Keratinocyte (primary cell): ENCODE results near the gene CCT8. TPM values are rescaled to one million over a fixed set of nuclear protein-coding genes. Genes with fewer than 3 reads are reported as not detected.

Source experiments
- DNase-seq: peaks from one replicate; pipeline ENCODE4 v3.0.0-alpha.2; 2011; ENCODE audit warnings: low read depth, missing footprints, low spot score
- FAIRE-seq: peaks from 2 replicates; lab custom pipeline; 2011; peaks lifted over from hg19 to GRCh38; lab: Jason Lieb, UNC
- H2AFZ ChIP-seq: 2 replicates; pipeline ENCODE4 v1.6.0; 2012; ENCODE audit warnings: low read length, control low read depth, inconsistent platforms; ENCODE audit not compliant: control insufficient read depth
- H3K27ac ChIP-seq: 2 replicates; pipeline ENCODE4 v1.5.1; 2011; ENCODE audit warnings: low read length; ENCODE audit not compliant: control insufficient read depth, insufficient read depth
- H3K27me3 ChIP-seq: 3 replicates; pipeline ENCODE4 v1.6.0; 2011; ENCODE audit warnings: low read length; ENCODE audit not compliant: control insufficient read depth, insufficient read depth; ENCODE audit errors: extremely low read depth
- H3K36me3 ChIP-seq, 2 experiments: 2 replicates in 1 of 2; 3 replicates in 1 of 2; pipeline ENCODE4 v1.5.1; 2011; ENCODE audit warnings: low read length in 2 of 2, mild to moderate bottlenecking in 1 of 2; ENCODE audit not compliant: control insufficient read depth in 2 of 2, insufficient read depth in 2 of 2; ENCODE audit errors: extremely low read depth in 1 of 2
- H3K4me1 ChIP-seq: 3 replicates; pipeline ENCODE4 v1.5.1; 2011; ENCODE audit warnings: low read length; ENCODE audit not compliant: control insufficient read depth, insufficient read depth; ENCODE audit errors: extremely low read depth
- H3K4me2 ChIP-seq: 3 replicates; pipeline ENCODE4 v1.6.0; 2011; ENCODE audit warnings: low read depth, low read length; ENCODE audit not compliant: control insufficient read depth, insufficient read depth; ENCODE audit errors: extremely low read depth
- H3K4me3 ChIP-seq, 3 experiments: fragments of 200-600 bp in 1 of 3; sonication (generic) in 1 of 3; 2 replicates in 2 of 3; 3 replicates in 1 of 3; pipeline ENCODE4 v1.5.1; 2011 to 2016; ENCODE audit warnings: low read length in 3 of 3, mild to moderate bottlenecking in 3 of 3, control low read depth in 2 of 3, inconsistent platforms in 1 of 3, low read depth in 1 of 3, mixed read lengths in 1 of 3, mixed run types in 1 of 3, moderate library complexity in 1 of 3; ENCODE audit not compliant: control insufficient read depth in 2 of 3, insufficient read depth in 2 of 3; ENCODE audit errors: extremely low read depth in 1 of 3
- H3K79me2 ChIP-seq: 2 replicates; pipeline ENCODE4 v1.6.0; 2012; ENCODE audit warnings: low read length; ENCODE audit not compliant: control insufficient read depth, insufficient read depth
- H3K9ac ChIP-seq: 3 replicates; pipeline ENCODE4 v1.6.0; 2011; ENCODE audit warnings: low read length; ENCODE audit not compliant: control insufficient read depth, insufficient read depth; ENCODE audit errors: extremely low read depth
- H3K9me1 ChIP-seq: 3 replicates; pipeline ENCODE4 v1.6.0; 2011; ENCODE audit warnings: low read length; ENCODE audit not compliant: control insufficient read depth, insufficient read depth; ENCODE audit errors: extremely low read depth
- H3K9me3 ChIP-seq: 2 replicates; pipeline ENCODE4 v1.5.1; 2012; ENCODE audit warnings: low read depth, low read length; ENCODE audit not compliant: control insufficient read depth
- H4K20me1 ChIP-seq: 3 replicates; pipeline ENCODE4 v1.6.0; 2011; ENCODE audit warnings: low read length; ENCODE audit not compliant: control insufficient read depth, insufficient read depth; ENCODE audit errors: extremely low read depth
- EZH2 ChIP-seq: IDR thresholded peaks from one replicate; pipeline ENCODE4 v1.6.1; 2012; ENCODE audit warnings: inconsistent platforms, mild to moderate bottlenecking, low read length, moderate library complexity
- dilution Hi-C: fragments of 300-500 bp; cut with MboI; formaldehyde crosslinking; loops from one replicate; pipeline ENCODE4 v1.7.0; 2020; ENCODE audit warnings: low sequenced_read_pairs; ENCODE audit not compliant: extremely low pct_ligation_motif_present
- polyA plus RNA-seq, 5 experiments: library from polyadenylated mRNA; depleted of rRNA in 3 of 5; stranded (reverse) in 3 of 5; stranded (forward) in 1 of 5; unstranded in 1 of 5; fragments of >200 nt; gene quantifications; 1 replicate in 1 of 5; 2 replicates in 3 of 5; 3 replicates in 1 of 5; pipeline versions ENCODE4 v1.2.1 to v1.2.3, GENCODE V29; 2011 to 2012; ENCODE audit warnings: missing spikeins in 2 of 5, low read depth in 1 of 5, low replicate concordance in 1 of 5
- TF ChIP-seq, protein P1 (sequence below), 3 experiments: IDR thresholded peaks in 1 of 3; conservative IDR thresholded peaks in 1 of 3; optimal IDR thresholded peaks in 1 of 3; 2 replicates in 2 of 3; 3 replicates in 1 of 3; pipeline versions ENCODE3 to v1.5.1; 2011; ENCODE audit warnings: low read length in 3 of 3, mild to moderate bottlenecking in 3 of 3, moderate library complexity in 2 of 3, control low read depth in 1 of 3, inconsistent platforms in 1 of 3; ENCODE audit not compliant: insufficient read depth in 2 of 3; ENCODE audit errors: extremely low read depth in 1 of 3

The CCT8 gene
- polyA plus RNA-seq, 1 donor (not counting 4 experiments of a cell fraction or from before 2014, with no cell fraction given): 281 TPM

DNA sequence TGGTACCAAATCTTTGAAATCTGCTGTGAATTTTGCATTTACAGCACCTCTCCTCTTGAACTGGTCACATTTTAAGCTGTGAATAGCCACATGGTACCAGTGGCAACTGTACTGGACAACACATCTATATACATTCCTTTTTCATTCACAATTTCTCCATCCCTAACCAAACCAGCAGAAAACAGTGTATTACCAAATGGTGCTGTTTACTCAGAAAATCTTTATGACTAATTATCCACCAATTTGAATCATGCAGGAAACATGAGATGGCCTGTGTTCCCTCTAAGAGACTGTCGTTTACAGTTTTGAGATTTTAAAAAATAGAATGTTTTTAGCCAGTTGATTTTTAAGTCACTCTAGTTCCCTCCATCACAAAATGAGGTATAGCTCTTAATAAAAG is 17.6 kb upstream of the CCT8 start:
- FAIRE-seq (no peak), DNase-seq (no peak)
- Histone ChIP-seq H3K9me1 (no peaks in the 10 kb centered on the region), H4K20me1 (no peaks in the 10 kb centered on the region), H3K27ac (peak overlapping the region; percentile 55), H3K4me2 (peak overlapping the region; percentile 58), H2AFZ (peak overlapping the region; percentile 32), H3K4me3 (peak overlapping the region in 1 of 3 experiments; percentile 43), H3K4me1 (peaks cover 21% of the 10 kb centered on the region), H3K9me3 (no peaks in the 10 kb centered on the region), H3K9ac (no peak overlapping the region), H3K79me2 (no peaks in the 10 kb centered on the region), H3K27me3 (no peaks in the 10 kb centered on the region), H3K36me3 (no peaks in the 10 kb centered on the region)
- dilution Hi-C loops: no loop called here
- TF ChIP-seq EZH2: no peak
- TF ChIP-seq, protein P1, sequence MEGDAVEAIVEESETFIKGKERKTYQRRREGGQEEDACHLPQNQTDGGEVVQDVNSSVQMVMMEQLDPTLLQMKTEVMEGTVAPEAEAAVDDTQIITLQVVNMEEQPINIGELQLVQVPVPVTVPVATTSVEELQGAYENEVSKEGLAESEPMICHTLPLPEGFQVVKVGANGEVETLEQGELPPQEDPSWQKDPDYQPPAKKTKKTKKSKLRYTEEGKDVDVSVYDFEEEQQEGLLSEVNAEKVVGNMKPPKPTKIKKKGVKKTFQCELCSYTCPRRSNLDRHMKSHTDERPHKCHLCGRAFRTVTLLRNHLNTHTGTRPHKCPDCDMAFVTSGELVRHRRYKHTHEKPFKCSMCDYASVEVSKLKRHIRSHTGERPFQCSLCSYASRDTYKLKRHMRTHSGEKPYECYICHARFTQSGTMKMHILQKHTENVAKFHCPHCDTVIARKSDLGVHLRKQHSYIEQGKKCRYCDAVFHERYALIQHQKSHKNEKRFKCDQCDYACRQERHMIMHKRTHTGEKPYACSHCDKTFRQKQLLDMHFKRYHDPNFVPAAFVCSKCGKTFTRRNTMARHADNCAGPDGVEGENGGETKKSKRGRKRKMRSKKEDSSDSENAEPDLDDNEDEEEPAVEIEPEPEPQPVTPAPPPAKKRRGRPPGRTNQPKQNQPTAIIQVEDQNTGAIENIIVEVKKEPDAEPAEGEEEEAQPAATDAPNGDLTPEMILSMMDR (optimal IDR thresholded peaks at IDR 0.05 in 1 of 3, IDR thresholded peaks at IDR 0.05 in 1 of 3, conservative IDR thresholded peaks at IDR 0.05 in 1 of 3; ENCODE audit: extremely low read depth in 1 of 3, insufficient read depth in 2 of 3, low read length in 3 of 3): no peak

DNA sequence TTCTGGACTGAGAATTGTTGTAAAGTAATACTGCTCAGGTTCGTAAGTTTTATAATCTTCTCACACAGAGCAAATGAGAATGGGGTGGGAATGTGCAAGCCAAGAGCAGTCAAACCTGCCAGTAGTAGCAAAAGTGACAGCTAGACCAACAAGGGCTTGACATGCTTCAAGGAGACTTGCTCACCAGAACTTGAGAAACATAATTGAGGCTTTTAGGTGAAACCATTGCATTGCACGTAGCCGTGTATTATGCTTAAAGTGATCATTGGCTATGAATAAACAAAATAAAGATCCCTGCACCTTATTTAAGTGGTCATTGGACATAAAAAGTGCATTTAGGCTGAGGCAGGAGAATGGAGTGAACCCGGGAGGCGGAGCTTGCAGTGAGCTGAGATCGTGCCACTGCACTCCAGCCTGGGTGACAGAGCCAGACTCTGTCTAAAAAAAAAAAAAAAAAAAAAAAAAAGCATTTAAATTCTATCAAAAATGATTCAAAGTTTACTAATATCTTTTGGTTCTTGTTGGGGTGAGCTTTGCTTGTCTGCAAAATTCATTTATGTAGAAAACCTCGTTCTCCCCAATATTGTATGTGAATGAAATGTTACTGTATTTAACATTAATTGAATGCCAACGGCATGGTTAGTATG is 11.8 kb upstream of the CCT8 start:
- no peaks in the 10 kb centered on the region for H3K36me3 ChIP-seq
- H3K27me3 ChIP-seq: no peaks in the 10 kb centered on the region
- H3K4me3 ChIP-seq: no peak overlapping the region
- no peaks in the 10 kb centered on the region for H4K20me1 ChIP-seq
- dilution Hi-C loops: no loop called here
- no peaks in the 10 kb centered on the region for H3K9me3 ChIP-seq
- FAIRE-seq (no peak), DNase-seq (no peak)
- TF ChIP-seq, protein P1 (optimal IDR thresholded peaks at IDR 0.05 in 1 of 3, IDR thresholded peaks at IDR 0.05 in 1 of 3, conservative IDR thresholded peaks at IDR 0.05 in 1 of 3; ENCODE audit: extremely low read depth in 1 of 3, insufficient read depth in 2 of 3, low read length in 3 of 3): no peak
- no peak for TF ChIP-seq EZH2
- peaks cover 2% of the 10 kb centered on the region for H3K4me1 ChIP-seq
- no peak overlapping the region for H3K27ac ChIP-seq
- no peak overlapping the region for H2AFZ ChIP-seq
- no peaks in the 10 kb centered on the region for H3K9me1 ChIP-seq
- no peak overlapping the region for H3K4me2 ChIP-seq
- no peak overlapping the region for H3K9ac ChIP-seq
- H3K79me2 ChIP-seq: no peaks in the 10 kb centered on the region
